ENCODE results near the gene NDUFS7. TPM values are rescaled to one million over a fixed set of nuclear protein-coding genes. Genes with fewer than 3 reads are reported as not detected.

Gene NDUFS7
- total and polyA plus RNA-seq, 2 donors (not counting 3 experiments of a cell fraction or from before 2014, with no cell fraction given) = 101 to 224 TPM

DNA sequence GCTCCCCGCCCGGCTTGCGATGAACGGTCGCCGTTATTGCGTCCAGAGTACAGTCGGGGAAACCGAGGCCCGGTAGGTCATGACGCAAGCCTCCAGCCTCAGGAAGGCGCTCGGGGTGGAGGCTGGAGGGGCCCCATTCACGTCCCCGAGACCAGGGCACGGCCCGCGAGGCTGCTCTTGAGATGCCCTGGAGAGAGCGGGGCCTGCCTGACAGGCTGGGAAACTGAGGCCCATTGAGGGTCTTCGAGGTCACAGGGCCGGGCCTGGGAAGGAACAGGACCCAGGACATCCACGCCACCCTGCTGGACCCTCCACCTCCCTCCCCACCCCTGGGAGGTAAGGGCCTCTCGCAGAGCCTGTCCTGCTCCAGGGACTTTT is 367 bp downstream of the NDUFS7 start:
- DNase-seq (ENCODE audit: low read depth, low spot score) (no peak), FAIRE-seq (no peak)
- Histone ChIP-seq H4K20me1 (replicated peaks; ENCODE audit: control insufficient read depth, extremely low read depth, insufficient read depth, low read length) (no peaks in the 10 kb centered on the region), H3K9me1 (replicated peaks; ENCODE audit: control insufficient read depth, extremely low read depth, insufficient read depth, low read length) (no peaks in the 10 kb centered on the region), H3K36me3 (ENCODE audit: control insufficient read depth in 2 of 2, extremely low read depth in 1 of 2, insufficient read depth in 2 of 2, low read length in 2 of 2) (peaks cover 0 to 12% of the 10 kb centered on the region in 2 experiments), H2AFZ (ENCODE audit: low read depth, low read length) (peak overlapping the region; percentile 74), H3K9ac (replicated peaks; ENCODE audit: extremely low read depth, insufficient read depth, low read length) (peak overlapping the region; percentile 83), H3K27ac (ENCODE audit: insufficient read depth, low read depth, low read length) (peak overlapping the region; percentile 18), H3K79me2 (ENCODE audit: control insufficient read depth, insufficient read depth, low read length) (peaks cover 10% of the 10 kb centered on the region), H3K4me1 (ENCODE audit: control insufficient read depth, extremely low read depth, insufficient read depth, low read length) (peaks cover 7% of the 10 kb centered on the region), H3K27me3 (ENCODE audit: control insufficient read depth in 2 of 2, insufficient read depth in 2 of 2, low read length in 2 of 2) (no peaks in the 10 kb centered on the region), H3K9me3 (replicated peaks; ENCODE audit: control insufficient read depth, insufficient read depth, low read length) (no peaks in the 10 kb centered on the region), H3K4me3 (replicated peaks in 1 of 3; ENCODE audit: insufficient read depth in 1 of 3, low read depth in 1 of 3, low read length in 3 of 3) (peak overlapping the region; percentile 69 to 84 (median 73)), H3K4me2 (ENCODE audit: insufficient read depth, low read length) (peak overlapping the region; percentile 91)
- CTCF ChIA-PET = no interaction called here
- POLR2A ChIA-PET = no interaction called here
- dilution Hi-C loops (cut with MboI; ENCODE audit: extremely low pct_ligation_motif_present, low sequenced_read_pairs) = no loop called here
- TF ChIP-seq JUN (IDR thresholded peaks at IDR 0.05; ENCODE audit: borderline replicate concordance, insufficient read depth, insufficient read length, low read depth) (no peak), EZH2 (IDR thresholded peaks at IDR 0.05; ENCODE audit: borderline replicate concordance, low read depth, low read length, severe bottlenecking) (no peak), POLR2AphosphoS5 (IDR thresholded peaks at IDR 0.05; ENCODE audit: insufficient read depth, low read depth, low read length) (no peak), MYC (IDR thresholded peaks at IDR 0.05; ENCODE audit: low read depth, low read length) (no peak), GATA2 (IDR thresholded peaks at IDR 0.05; ENCODE audit: insufficient read depth, insufficient read length, low read depth, low read length) (no peak), POLR2A (IDR thresholded peaks at IDR 0.05; ENCODE audit: low read depth, low read length) (no peak), FOS (IDR thresholded peaks at IDR 0.05; ENCODE audit: borderline replicate concordance, insufficient read depth, low read length) (no peak)
- TF ChIP-seq, protein P1, sequence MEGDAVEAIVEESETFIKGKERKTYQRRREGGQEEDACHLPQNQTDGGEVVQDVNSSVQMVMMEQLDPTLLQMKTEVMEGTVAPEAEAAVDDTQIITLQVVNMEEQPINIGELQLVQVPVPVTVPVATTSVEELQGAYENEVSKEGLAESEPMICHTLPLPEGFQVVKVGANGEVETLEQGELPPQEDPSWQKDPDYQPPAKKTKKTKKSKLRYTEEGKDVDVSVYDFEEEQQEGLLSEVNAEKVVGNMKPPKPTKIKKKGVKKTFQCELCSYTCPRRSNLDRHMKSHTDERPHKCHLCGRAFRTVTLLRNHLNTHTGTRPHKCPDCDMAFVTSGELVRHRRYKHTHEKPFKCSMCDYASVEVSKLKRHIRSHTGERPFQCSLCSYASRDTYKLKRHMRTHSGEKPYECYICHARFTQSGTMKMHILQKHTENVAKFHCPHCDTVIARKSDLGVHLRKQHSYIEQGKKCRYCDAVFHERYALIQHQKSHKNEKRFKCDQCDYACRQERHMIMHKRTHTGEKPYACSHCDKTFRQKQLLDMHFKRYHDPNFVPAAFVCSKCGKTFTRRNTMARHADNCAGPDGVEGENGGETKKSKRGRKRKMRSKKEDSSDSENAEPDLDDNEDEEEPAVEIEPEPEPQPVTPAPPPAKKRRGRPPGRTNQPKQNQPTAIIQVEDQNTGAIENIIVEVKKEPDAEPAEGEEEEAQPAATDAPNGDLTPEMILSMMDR (IDR thresholded peaks at IDR 0.05; ENCODE audit: extremely low read depth in 1 of 2, insufficient read depth in 1 of 2, low read depth in 1 of 2, low read length in 2 of 2) = no peak
- TF ChIP-seq, protein P2, sequence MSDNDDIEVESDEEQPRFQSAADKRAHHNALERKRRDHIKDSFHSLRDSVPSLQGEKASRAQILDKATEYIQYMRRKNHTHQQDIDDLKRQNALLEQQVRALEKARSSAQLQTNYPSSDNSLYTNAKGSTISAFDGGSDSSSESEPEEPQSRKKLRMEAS (IDR thresholded peaks at IDR 0.05; ENCODE audit: insufficient read depth, insufficient read length) = no peak
- intact Hi-C loops (cut with micrococcal nuclease) = loop anchor here (5.0 kb wide), 1 partner anchor 67 kb away; no protein-coding TSS in a partner anchor
- BruUV-seq (replicated peaks) = no TSS peak
